A549 (cell line): ENCODE measurements around the gene TRIM29.

Experiments
- CTCF ChIP-seq: fragments of >200 bp; sonication (Bioruptor Twin); formaldehyde crosslinking; IDR thresholded peaks from 3 replicates; pipeline ENCODE4 v1.5.1; 2016
- ESRRA ChIP-seq: fragments of 150-350 bp; IDR thresholded peaks from 2 replicates; pipeline ENCODE4 v1.6.1; 2014; ENCODE audit warnings: mild to moderate bottlenecking, low read length, borderline replicate concordance
- MAX ChIP-seq: IDR thresholded peaks from 2 replicates; pipeline ENCODE4 v1.6.1; 2012
- USF2 ChIP-seq: fragments of 450-650 bp; IDR thresholded peaks from 2 replicates; pipeline ENCODE4 v1.6.1; 2014; ENCODE audit warnings: antibody characterized with exemption

GRCh38 chr11:120147094-120147949, 9.4 kb upstream of the TRIM29 start:
- TF ChIP-seq MAX (no peak), ESRRA (no peak), USF2 (no peak), CTCF (no peak)
